HepG2 (cell line): ENCODE data around the gene ABAT. TPM values are rescaled to one million over a fixed set of nuclear protein-coding genes. Genes with fewer than 3 reads are reported as not detected.

Experiments used
- ASH2L ChIP-seq: fragments of 300-600, 200-600 bp; sonication (generic); IDR thresholded peaks from 2 replicates; pipeline ENCODE4 v1.7.0; 2017; ENCODE audit warnings: low read depth, mild to moderate bottlenecking, moderate library complexity, mixed read lengths, low read length; ENCODE audit not compliant: insufficient read length
- ERF ChIP-seq: IDR thresholded peaks from 2 replicates; pipeline ENCODE4 v1.6.1; 2018; ENCODE audit warnings: missing biosample characterization, missing genetic modification reagents
- FOXC1 ChIP-seq: sonication (generic); formaldehyde crosslinking; IDR thresholded peaks from 2 replicates; pipeline ENCODE4 v1.8.0; 2022; ENCODE audit warnings: mild to moderate bottlenecking, missing genetic modification reagents, borderline replicate concordance
- FOXP4 ChIP-seq: sonication (generic); formaldehyde crosslinking; IDR thresholded peaks from 2 replicates; pipeline ENCODE4 v1.4.0; 2020; ENCODE audit warnings: missing genetic modification reagents
- GTF3A ChIP-seq: sonication (generic); formaldehyde crosslinking; conservative IDR thresholded peaks from 2 replicates; pipeline ENCODE4 v1.4.0; 2020; ENCODE audit warnings: mild to moderate bottlenecking, missing genetic modification reagents
- HOXA3 ChIP-seq: sonication (generic); formaldehyde crosslinking; IDR thresholded peaks from 2 replicates; pipeline ENCODE4 v1.5.0; 2020; ENCODE audit warnings: missing genetic modification reagents
- KMT2B ChIP-seq: IDR thresholded peaks from 2 replicates; pipeline ENCODE4 v1.6.1; 2016; ENCODE audit warnings: missing genetic modification reagents, missing compliant biosample characterization
- MED8 ChIP-seq: sonication (generic); formaldehyde crosslinking; IDR thresholded peaks from 2 replicates; pipeline ENCODE4 v1.8.1; 2023; ENCODE audit warnings: mild to moderate bottlenecking, missing genetic modification reagents; ENCODE audit not compliant: insufficient replicate concordance
- RAD21 ChIP-seq: fragments of 450-650 bp; formaldehyde crosslinking; IDR thresholded peaks from 2 replicates; pipeline ENCODE4 v1.5.0; 2020; ENCODE audit warnings: mild to moderate bottlenecking
- SNAPC4 ChIP-seq: sonication (generic); formaldehyde crosslinking; IDR thresholded peaks from 2 replicates; pipeline ENCODE4 v1.4.0; 2020; ENCODE audit warnings: mild to moderate bottlenecking, missing genetic modification reagents
- SPEN ChIP-seq: sonication (generic); formaldehyde crosslinking; IDR thresholded peaks from 2 replicates; pipeline ENCODE4 v1.5.1; 2020; ENCODE audit warnings: low read depth, mild to moderate bottlenecking, missing genetic modification reagents
- SRSF1 ChIP-seq: fragments of 200-400 bp; formaldehyde crosslinking; optimal IDR thresholded peaks from 2 replicates; pipeline ENCODE3; 2017; ENCODE audit warnings: mild to moderate bottlenecking, low read depth, low read length, moderate library complexity
- TEAD3 ChIP-seq: optimal IDR thresholded peaks from 2 replicates; pipeline ENCODE3; 2016; ENCODE audit warnings: borderline replicate concordance
- TFDP1 ChIP-seq: IDR thresholded peaks from 2 replicates; pipeline ENCODE4 v1.6.1; 2016; ENCODE audit warnings: missing compliant biosample characterization, missing genetic modification reagents, borderline replicate concordance
- TSC22D2 ChIP-seq: sonication (generic); formaldehyde crosslinking; IDR thresholded peaks from 2 replicates; pipeline ENCODE4 v1.5.1; 2020; ENCODE audit warnings: missing genetic modification reagents, mild to moderate bottlenecking, borderline replicate concordance
- ZNF160 ChIP-seq: sonication (generic); formaldehyde crosslinking; IDR thresholded peaks from 2 replicates; pipeline ENCODE4 v1.8.0; 2022; ENCODE audit warnings: mild to moderate bottlenecking, inconsistent platforms, missing genetic modification reagents
- ZNF253 ChIP-seq: sonication (generic); formaldehyde crosslinking; IDR thresholded peaks from 2 replicates; pipeline ENCODE4 v1.8.0; 2022; ENCODE audit warnings: mild to moderate bottlenecking, missing genetic modification reagents, borderline replicate concordance
- ZNF766 ChIP-seq: sonication (generic); formaldehyde crosslinking; IDR thresholded peaks from 2 replicates; pipeline ENCODE4 v1.5.0; 2020; ENCODE audit warnings: missing genetic modification reagents, borderline replicate concordance
- ZNF768 ChIP-seq: sonication (generic); formaldehyde crosslinking; IDR thresholded peaks from 2 replicates; pipeline ENCODE4 v1.4.0; 2020; ENCODE audit warnings: missing genetic modification reagents
- ZNF773 ChIP-seq: sonication (generic); formaldehyde crosslinking; IDR thresholded peaks from 2 replicates; pipeline ENCODE4 v1.4.0; 2020; ENCODE audit warnings: missing genetic modification reagents, borderline replicate concordance
- ZNF788 ChIP-seq: sonication (generic); formaldehyde crosslinking; IDR thresholded peaks from 2 replicates; pipeline ENCODE4 v1.5.0; 2020; ENCODE audit warnings: mild to moderate bottlenecking, missing genetic modification reagents, borderline replicate concordance
- polyA plus RNA-seq, 8 experiments: library from polyadenylated mRNA; depleted of rRNA in 3 of 8; stranded (reverse) in 7 of 8; unstranded in 1 of 8; fragments of >200 nt; fragmentation: Illumina TruSeq in 4 of 8; extraction: Trizol in 4 of 8; gene quantifications; 2 replicates each; pipeline versions ENCODE4 v1.2.1 to v1.2.3, GENCODE V29; 2011 to 2016; ENCODE audit warnings: low read depth in 4 of 8, missing spikeins in 1 of 8, mixed read lengths in 1 of 8; ENCODE audit not compliant: insufficient read depth in 1 of 8
- total RNA-seq, 5 experiments: library from RNA; depleted of rRNA; stranded (reverse); fragments of >200 nt; fragmentation: Illumina TruSeq; extraction: Trizol; gene quantifications; 2 replicates each; pipeline ENCODE4 v1.2.3, GENCODE V29; 2016; ENCODE audit warnings: low read depth in 1 of 5

The ABAT gene
- total and polyA plus RNA-seq, 2 of the 13 experiments (the other 11 are each of a cell fraction or from before 2014, with no cell fraction given) = 47.6 to 97.3 TPM

GRCh38 chr16:8674413-8675022 lies at the start of gene ABAT (continued):
- peak; percentile 58; the same call in 1 of the 2 replicates for TF ChIP-seq RAD21
- TF ChIP-seq ZNF766 (CRISPR knock-in tag) = peak; percentile 73; the same call in 1 of the 2 replicates
- TF ChIP-seq MED8 (CRISPR knock-in tag) = peak; percentile 79
- TF ChIP-seq FOXP4 (CRISPR knock-in tag) = peak; percentile 28; the same call in 1 of the 2 replicates
- peak; percentile 58; the same call in 1 of the 2 replicates for TF ChIP-seq ZNF160 (CRISPR knock-in tag)
- peak; percentile 43; the same call in 1 of the 2 replicates for TF ChIP-seq KMT2B (CRISPR knock-in tag)
- TF ChIP-seq GTF3A (CRISPR knock-in tag) = 0 out of 2 replicates have a peak, but pooled peaks have one; percentile 26
- 0 out of 2 replicates have a peak, but pooled peaks have one; percentile 3 for TF ChIP-seq ZNF788 (CRISPR knock-in tag)
- peak; percentile 63; the same call in 1 of the 2 replicates for TF ChIP-seq TSC22D2 (CRISPR knock-in tag)
- peak; percentile 68; the same call in 1 of the 2 replicates for TF ChIP-seq ZNF768
- peak; percentile 81 for TF ChIP-seq SPEN
- TF ChIP-seq TFDP1 (CRISPR knock-in tag) = peak; percentile 68; the same call in 1 of the 2 replicates
- peak; percentile 95 for TF ChIP-seq FOXC1
- peak; percentile 84 for TF ChIP-seq ERF (CRISPR knock-in tag)
- peak; percentile 71; the same call in 1 of the 2 replicates for TF ChIP-seq ZNF773
- peak; percentile 44 for TF ChIP-seq SRSF1
- TF ChIP-seq SNAPC4 (CRISPR knock-in tag) = peak; percentile 37; the same call in 1 of the 2 replicates
- TF ChIP-seq ASH2L = peak; percentile 59
- peak; percentile 71 for TF ChIP-seq TEAD3 (CRISPR knock-in tag)
- peak; percentile 43; the same call in 1 of the 2 replicates for TF ChIP-seq HOXA3 (CRISPR knock-in tag)
- TF ChIP-seq ZNF253 (CRISPR knock-in tag) = peak; percentile 37; the same call in 1 of the 2 replicates
